ENCODE data around the gene KCTD18.
A peak's percentile ranks its signal among the peaks of the same experiment; 100 is the strongest.

Gene KCTD18

GRCh38 chr2:200509612-200510433 is at the start of gene KCTD18:
TSS of gene KCTD18 (minus strand) at chr2:200510068. CDS start at chr2:200507016, 3,052 bp downstream.
- no peaks in the 10 kb centered on the region for H3K27me3 ChIP-seq (ENCODE audit: control insufficient read depth, insufficient read depth, low read length)
- H3K79me2 ChIP-seq, result no peaks in the 10 kb centered on the region
- peaks cover 4% of the 10 kb centered on the region for H3K4me1 ChIP-seq
- no peaks in the 10 kb centered on the region for H3K9me3 ChIP-seq (ENCODE audit: control insufficient read depth, low read length)
- H2AFZ ChIP-seq, result peak within 1 kb of the TSS; percentile 85
- peak within 1 kb of the TSS; percentile 40 for H3K9ac ChIP-seq
- H3K27ac ChIP-seq, result peak within 1 kb of the TSS; percentile 55
- H3K4me2 ChIP-seq (ENCODE audit: low read length), result peak within 1 kb of the TSS; percentile 96
- H3K4me3 ChIP-seq (ENCODE audit: low read depth, low read length), result peak within 1 kb of the TSS; percentile 93
- TF ChIP-seq CTCF (IDR thresholded peaks at IDR 0.05), result peak; percentile 84
- no peaks in the 10 kb centered on the region for H3K36me3 ChIP-seq (ENCODE audit: control insufficient read depth, insufficient read depth, low read length)

GRCh38 chr2:200540793-200541192 is 30.9 kb upstream of the KCTD18 start:
- Histone ChIP-seq H2AFZ (no peak overlapping the region), H3K36me3 (ENCODE audit: control insufficient read depth, insufficient read depth, low read length) (no peaks in the 10 kb centered on the region), H3K4me2 (ENCODE audit: low read length) (no peak overlapping the region), H3K27ac (no peak overlapping the region), H3K9me3 (ENCODE audit: control insufficient read depth, low read length) (no peaks in the 10 kb centered on the region), H3K4me1 (peaks cover 6% of the 10 kb centered on the region), H3K79me2 (no peaks in the 10 kb centered on the region), H3K9ac (no peak overlapping the region), H3K27me3 (ENCODE audit: control insufficient read depth, insufficient read depth, low read length) (no peaks in the 10 kb centered on the region), H3K4me3 (ENCODE audit: low read depth, low read length) (no peak overlapping the region)
- TF ChIP-seq CTCF (IDR thresholded peaks at IDR 0.05), result no peak

GRCh38 chr2:200538139-200538538 is 28.3 kb upstream of the KCTD18 start:
- no peaks in the 10 kb centered on the region for H3K36me3 ChIP-seq (ENCODE audit: control insufficient read depth, insufficient read depth, low read length)
- no peaks in the 10 kb centered on the region for H3K79me2 ChIP-seq
- peaks cover 6% of the 10 kb centered on the region for H3K4me1 ChIP-seq
- peak overlapping the region; percentile 48 for H2AFZ ChIP-seq
- no peaks in the 10 kb centered on the region for H3K9me3 ChIP-seq (ENCODE audit: control insufficient read depth, low read length)
- H3K4me3 ChIP-seq (ENCODE audit: low read depth, low read length), result no peak overlapping the region
- peak overlapping the region; percentile 29 for H3K4me2 ChIP-seq (ENCODE audit: low read length)
- no peak overlapping the region for H3K27ac ChIP-seq
- no peak for TF ChIP-seq CTCF (IDR thresholded peaks at IDR 0.05)
- no peak overlapping the region for H3K9ac ChIP-seq
- H3K27me3 ChIP-seq (ENCODE audit: control insufficient read depth, insufficient read depth, low read length), result no peaks in the 10 kb centered on the region

GRCh38 chr2:200534572-200534971 is 24.7 kb upstream of the KCTD18 start:
- no peaks in the 10 kb centered on the region for H3K79me2 ChIP-seq
- no peak overlapping the region for H3K4me3 ChIP-seq (ENCODE audit: low read depth, low read length)
- no peak overlapping the region for H3K4me2 ChIP-seq (ENCODE audit: low read length)
- H3K27ac ChIP-seq, result no peak overlapping the region
- H3K36me3 ChIP-seq (ENCODE audit: control insufficient read depth, insufficient read depth, low read length), result no peaks in the 10 kb centered on the region
- H2AFZ ChIP-seq, result no peak overlapping the region
- H3K9me3 ChIP-seq (ENCODE audit: control insufficient read depth, low read length), result no peaks in the 10 kb centered on the region
- TF ChIP-seq CTCF (IDR thresholded peaks at IDR 0.05), result no peak
- H3K4me1 ChIP-seq, result peaks cover 6% of the 10 kb centered on the region
- H3K27me3 ChIP-seq (ENCODE audit: control insufficient read depth, insufficient read depth, low read length), result no peaks in the 10 kb centered on the region
- no peak overlapping the region for H3K9ac ChIP-seq

- H3K9me3 ChIP-seq (ENCODE audit: control insufficient read depth, low read length), result no peaks in the 10 kb centered on the region
- no peak overlapping the region for H3K27ac ChIP-seq
- peaks cover 6% of the 10 kb centered on the region for H3K4me1 ChIP-seq
- TF ChIP-seq CTCF (IDR thresholded peaks at IDR 0.05), result no peak
- no peak overlapping the region for H2AFZ ChIP-seq
- H3K4me3 ChIP-seq (ENCODE audit: low read depth, low read length), result no peak overlapping the region
- H3K4me2 ChIP-seq (ENCODE audit: low read length), result no peak overlapping the region
- H3K36me3 ChIP-seq (ENCODE audit: control insufficient read depth, insufficient read depth, low read length), result no peaks in the 10 kb centered on the region
- H3K9ac ChIP-seq, result no peak overlapping the region
- no peaks in the 10 kb centered on the region for H3K79me2 ChIP-seq
- H3K27me3 ChIP-seq (ENCODE audit: control insufficient read depth, insufficient read depth, low read length), result no peaks in the 10 kb centered on the region
Measured at GRCh38 chr2:200533754-200534153, 23.9 kb upstream of the KCTD18 start.
